Nephron progenitor cell (in vitro differentiated cells): ENCODE results near the gene ATP11C.
A peak's percentile ranks its signal among the peaks of the same experiment; 100 is the strongest.

Source experiments
- DNase-seq: peaks from one replicate; pipeline ENCODE4 v3.0.0; 2021
- H3K27ac Mint-ChIP-seq: 2 replicates; pipeline ENCODE4 v1.8.0; 2021; ENCODE audit warnings: mild to moderate bottlenecking, moderate library complexity, mixed read lengths
- H3K27me3 Mint-ChIP-seq: 2 replicates; pipeline ENCODE4 v1.8.0; 2021; ENCODE audit warnings: mild to moderate bottlenecking, low read depth, mixed read lengths; ENCODE audit not compliant: poor library complexity
- H3K36me3 Mint-ChIP-seq: 2 replicates; pipeline ENCODE4 v1.8.0; 2021; ENCODE audit warnings: low read depth, mixed read lengths
- H3K4me1 Mint-ChIP-seq: 2 replicates; pipeline ENCODE4 v1.8.0; 2021; ENCODE audit warnings: mixed read lengths
- H3K4me3 Mint-ChIP-seq: 2 replicates; pipeline ENCODE4 v1.8.0; 2021; ENCODE audit warnings: mild to moderate bottlenecking, moderate library complexity, mixed read lengths
- H3K9me3 Mint-ChIP-seq: 2 replicates; pipeline ENCODE4 v1.8.0; 2021; ENCODE audit warnings: mild to moderate bottlenecking, moderate library complexity, mixed read lengths
- TF ChIP-seq, protein P1 (sequence below): fragments of 200-600 bp; sonication (generic); IDR thresholded peaks from 2 replicates; pipeline ENCODE4 v1.5.0; 2021; ENCODE audit warnings: antibody characterized with exemption

The ATP11C gene

DNA sequence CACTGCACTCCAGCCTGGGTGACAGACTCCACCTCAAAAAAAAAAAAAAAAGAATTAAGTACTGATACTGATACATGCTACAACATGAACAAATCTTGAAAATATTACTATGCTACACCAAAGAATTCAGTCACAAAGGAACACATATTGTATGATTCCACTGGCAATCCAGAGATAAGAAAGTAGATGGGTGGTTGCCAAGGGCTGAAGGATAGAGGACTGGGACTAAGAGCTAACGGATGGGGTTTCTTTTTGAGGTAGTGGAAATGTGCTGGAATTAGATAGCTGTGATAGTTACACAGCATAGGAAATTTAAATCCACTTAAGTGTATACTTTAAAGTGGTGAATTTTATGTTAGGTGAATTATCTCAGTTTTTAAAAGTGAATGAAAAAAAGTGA lies 12.5 kb downstream of the ATP11C start:
- no peaks in the 10 kb centered on the region for H3K4me1 Mint-ChIP-seq
- TF ChIP-seq, protein P1, sequence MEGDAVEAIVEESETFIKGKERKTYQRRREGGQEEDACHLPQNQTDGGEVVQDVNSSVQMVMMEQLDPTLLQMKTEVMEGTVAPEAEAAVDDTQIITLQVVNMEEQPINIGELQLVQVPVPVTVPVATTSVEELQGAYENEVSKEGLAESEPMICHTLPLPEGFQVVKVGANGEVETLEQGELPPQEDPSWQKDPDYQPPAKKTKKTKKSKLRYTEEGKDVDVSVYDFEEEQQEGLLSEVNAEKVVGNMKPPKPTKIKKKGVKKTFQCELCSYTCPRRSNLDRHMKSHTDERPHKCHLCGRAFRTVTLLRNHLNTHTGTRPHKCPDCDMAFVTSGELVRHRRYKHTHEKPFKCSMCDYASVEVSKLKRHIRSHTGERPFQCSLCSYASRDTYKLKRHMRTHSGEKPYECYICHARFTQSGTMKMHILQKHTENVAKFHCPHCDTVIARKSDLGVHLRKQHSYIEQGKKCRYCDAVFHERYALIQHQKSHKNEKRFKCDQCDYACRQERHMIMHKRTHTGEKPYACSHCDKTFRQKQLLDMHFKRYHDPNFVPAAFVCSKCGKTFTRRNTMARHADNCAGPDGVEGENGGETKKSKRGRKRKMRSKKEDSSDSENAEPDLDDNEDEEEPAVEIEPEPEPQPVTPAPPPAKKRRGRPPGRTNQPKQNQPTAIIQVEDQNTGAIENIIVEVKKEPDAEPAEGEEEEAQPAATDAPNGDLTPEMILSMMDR = no peak
- H3K27ac Mint-ChIP-seq = no peak overlapping the region
- peaks cover 20% of the 10 kb centered on the region for H3K36me3 Mint-ChIP-seq
- DNase-seq = no peak
- peaks cover 38% of the 10 kb centered on the region for H3K9me3 Mint-ChIP-seq
- H3K4me3 Mint-ChIP-seq = no peak overlapping the region
- no peaks in the 10 kb centered on the region for H3K27me3 Mint-ChIP-seq

DNA sequence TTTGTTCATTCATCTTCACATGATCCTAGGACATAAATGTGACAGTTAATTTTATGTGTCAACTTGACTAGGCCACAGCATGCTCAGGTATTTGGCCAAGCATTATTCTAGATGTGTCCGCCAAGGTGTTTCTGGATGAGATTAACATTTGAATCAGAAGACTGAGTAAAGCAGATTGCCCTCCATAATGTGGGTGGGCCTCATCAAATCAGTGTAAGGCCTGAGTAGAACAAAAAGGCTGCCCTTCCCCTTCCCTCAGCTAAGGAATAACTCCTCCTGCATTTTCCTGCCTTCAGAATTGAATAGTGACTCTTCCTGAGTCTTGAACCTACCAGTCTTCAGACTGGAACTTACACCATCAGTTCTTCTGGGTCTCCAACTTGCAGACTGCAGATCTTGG lies 18.4 kb downstream of the ATP11C start:
- TF ChIP-seq, protein P1 = no peak
- no peak for DNase-seq
- peaks cover 38% of the 10 kb centered on the region for H3K9me3 Mint-ChIP-seq
- no peak overlapping the region for H3K4me3 Mint-ChIP-seq
- no peak overlapping the region for H3K27ac Mint-ChIP-seq
- peaks cover 11% of the 10 kb centered on the region for H3K36me3 Mint-ChIP-seq
- H3K4me1 Mint-ChIP-seq = peaks cover 4% of the 10 kb centered on the region
- no peaks in the 10 kb centered on the region for H3K27me3 Mint-ChIP-seq

GRCh38 chrX:139909712-139910111 lies 23.1 kb downstream of the ATP11C start:
- Mint-ChIP-seq H3K27ac (no peak overlapping the region), H3K4me3 (no peak overlapping the region), H3K36me3 (peaks cover 15% of the 10 kb centered on the region), H3K27me3 (no peaks in the 10 kb centered on the region), H3K4me1 (peaks cover 8% of the 10 kb centered on the region), H3K9me3 (peaks cover 30% of the 10 kb centered on the region)
- no peak for DNase-seq
- TF ChIP-seq, protein P1 = no peak

- no peak for DNase-seq
- Mint-ChIP-seq H3K36me3 (peaks cover 5% of the 10 kb centered on the region), H3K9me3 (peaks cover 28% of the 10 kb centered on the region), H3K4me3 (no peak overlapping the region), H3K27me3 (no peaks in the 10 kb centered on the region), H3K4me1 (peaks cover 17% of the 10 kb centered on the region), H3K27ac (peak overlapping the region; percentile 6)
- TF ChIP-seq, protein P1 = no peak
These were observed 25.8 kb downstream of the ATP11C start for GRCh38 chrX:139907078-139907477.

GRCh38 chrX:139905743-139906142 lies 27.1 kb downstream of the ATP11C start:
- peaks cover 15% of the 10 kb centered on the region for H3K4me1 Mint-ChIP-seq
- peaks cover 5% of the 10 kb centered on the region for H3K36me3 Mint-ChIP-seq
- H3K9me3 Mint-ChIP-seq = peaks cover 21% of the 10 kb centered on the region
- DNase-seq = no peak
- no peak overlapping the region for H3K27ac Mint-ChIP-seq
- no peaks in the 10 kb centered on the region for H3K27me3 Mint-ChIP-seq
- H3K4me3 Mint-ChIP-seq = no peak overlapping the region
- TF ChIP-seq, protein P1 = no peak

- Mint-ChIP-seq H3K4me3 (no peak overlapping the region), H3K27me3 (no peaks in the 10 kb centered on the region), H3K36me3 (peaks cover 5% of the 10 kb centered on the region), H3K4me1 (peaks cover 13% of the 10 kb centered on the region), H3K27ac (peak overlapping the region; percentile 4), H3K9me3 (peaks cover 21% of the 10 kb centered on the region)
- TF ChIP-seq, protein P1 = no peak
- DNase-seq = no peak
These were observed 27.8 kb downstream of the ATP11C start for GRCh38 chrX:139905051-139905450.
